A549 (cell line): ENCODE results near the gene MYOC. TPM values are rescaled to one million over a fixed set of nuclear protein-coding genes. Genes with fewer than 3 reads are reported as not detected.
"Not testable (repeated sequence)": the region's sequence is repeated elsewhere in the genome, so short reads cannot be mapped to it uniquely, and the experiment has no call there.

Experiments used
- ATAC-seq, 2 experiments: fragments of 200-7000 bp in 1 of 2; fragments of >200 bp in 1 of 2; cut with Nextera tagmentation in 1 of 2; cut with Tn5 transposase in 1 of 2; 3 replicates each; pipeline versions ENCODE4 v1.8.0 to v1.9.1; 2018 to 2020; ENCODE audit warnings: mild to moderate bottlenecking in 1 of 2, moderate library complexity in 1 of 2
- CTCF ChIA-PET: fragments of 300-600 bp; sonication (Branson Sonifier 250); formaldehyde crosslinking; extraction: SDS; loops from one replicate; lab custom pipeline; 2021; ENCODE audit warnings: antibody characterized with exemption, inconsistent platforms; lab: Yijun Ruan, JAX
- POLR2A ChIA-PET: fragments of 350-600 bp; formaldehyde crosslinking; extraction: SDS; loops from one replicate; lab custom pipeline; 2021; ENCODE audit warnings: antibody characterized with exemption, inconsistent platforms; lab: Yijun Ruan, JAX
- DNase-seq, 2 experiments: peaks; one replicate each; pipeline versions ENCODE4 v3.0.0 to v3.0.0-alpha.2; 2011 to 2016; ENCODE audit warnings: low read depth in 1 of 2, low spot score in 1 of 2
- FAIRE-seq: peaks from 2 replicates; lab custom pipeline; 2011; peaks lifted over from hg19 to GRCh38; lab: Jason Lieb, UNC
- H3K27ac ChIP-seq, 2 experiments: fragments of >200 bp; sonication (Bioruptor Twin); formaldehyde crosslinking; 3 replicates each; pipeline ENCODE4 v1.5.1; 2016 to 2017
- H3K4me1 ChIP-seq: fragments of >200 bp; sonication (Bioruptor Twin); formaldehyde crosslinking; 3 replicates; pipeline ENCODE4 v1.6.1; 2016
- H3K4me2 ChIP-seq: fragments of >200 bp; sonication (Bioruptor Twin); formaldehyde crosslinking; 3 replicates; pipeline ENCODE4 v1.6.1; 2016
- H3K4me3 ChIP-seq: fragments of >200 bp; sonication (Bioruptor Twin); formaldehyde crosslinking; 3 replicates; pipeline ENCODE4 v1.5.1; 2016
- H3K9me3 ChIP-seq: fragments of >200 bp; sonication (Bioruptor Twin); formaldehyde crosslinking; 3 replicates; pipeline ENCODE4 v1.6.1; 2016
- CBX8 ChIP-seq: fragments of 200-600 bp; sonication (generic); IDR thresholded peaks from 2 replicates; pipeline ENCODE4 v1.6.1; 2016
- CEBPB ChIP-seq, 2 experiments: fragments of >200 bp in 1 of 2; sonication (Bioruptor Twin) in 1 of 2; formaldehyde crosslinking in 1 of 2; IDR thresholded peaks; 2 replicates each; pipeline ENCODE4 v1.6.1; 2012 to 2016
- EHF ChIP-seq: fragments of 250-450 bp; sonication (Bioruptor Pico); IDR thresholded peaks from 2 replicates; pipeline ENCODE4 v1.5.0; 2020; ENCODE audit warnings: mild to moderate bottlenecking
- ESRRA ChIP-seq: fragments of 150-350 bp; IDR thresholded peaks from 2 replicates; pipeline ENCODE4 v1.6.1; 2014; ENCODE audit warnings: mild to moderate bottlenecking, low read length, borderline replicate concordance
- FOSB ChIP-seq: fragments of 250-450 bp; sonication (Bioruptor Pico); IDR thresholded peaks from 2 replicates; pipeline ENCODE4 v1.5.0; 2020; ENCODE audit warnings: mild to moderate bottlenecking, moderate library complexity
- FOXS1 ChIP-seq: fragments of 250-450 bp; sonication (Bioruptor Pico); IDR thresholded peaks from 2 replicates; pipeline ENCODE4 v1.5.0; 2020; ENCODE audit warnings: mild to moderate bottlenecking, moderate library complexity
- GATA3 ChIP-seq: IDR thresholded peaks from 2 replicates; pipeline ENCODE4 v1.6.1; 2012; ENCODE audit warnings: borderline replicate concordance
- JUNB ChIP-seq: fragments of >200 bp; sonication (Bioruptor Twin); formaldehyde crosslinking; IDR thresholded peaks from 2 replicates; pipeline ENCODE4 v1.6.1; 2016
- KDM1A ChIP-seq: fragments of 200-600 bp; sonication (generic); IDR thresholded peaks from 2 replicates; pipeline ENCODE4 v1.6.1; 2016; ENCODE audit warnings: low read depth, mild to moderate bottlenecking
- MAZ ChIP-seq: fragments of 150-350 bp; IDR thresholded peaks from 2 replicates; pipeline ENCODE4 v1.6.1; 2014; ENCODE audit warnings: antibody characterized with exemption, low read depth, low read length, borderline replicate concordance
- NFE2L2 ChIP-seq: fragments of 150-350 bp; conservative IDR thresholded peaks from 2 replicates; pipeline ENCODE4 v1.6.1; 2014; ENCODE audit warnings: low read length
- PHF8 ChIP-seq: fragments of 200-600 bp; sonication (generic); IDR thresholded peaks from 2 replicates; pipeline ENCODE4 v1.6.1; 2016; ENCODE audit warnings: low read depth, mild to moderate bottlenecking, antibody characterized with exemption, moderate library complexity, borderline replicate concordance
- POLR2A ChIP-seq: IDR thresholded peaks from 2 replicates; pipeline ENCODE4 v1.6.1; 2012; ENCODE audit warnings: mild to moderate bottlenecking, low read length
- POLR2AphosphoS2 ChIP-seq: conservative IDR thresholded peaks from 2 replicates; pipeline ENCODE4 v1.6.1; 2012; ENCODE audit warnings: low read length, improper control_type of control experiment, inconsistent platforms
- RNF2 ChIP-seq: fragments of 200-600 bp; sonication (generic); IDR thresholded peaks from 2 replicates; pipeline ENCODE4 v1.6.1; 2016; ENCODE audit warnings: low read depth, mild to moderate bottlenecking, antibody characterized with exemption, moderate library complexity, borderline replicate concordance
- SMC3 ChIP-seq: fragments of >200 bp; sonication (Bioruptor Twin); formaldehyde crosslinking; IDR thresholded peaks from 3 replicates; pipeline ENCODE4 v1.6.1; 2018; ENCODE audit warnings: inconsistent platforms
- TFCP2L1 ChIP-seq: fragments of 250-450 bp; sonication (Bioruptor Pico); IDR thresholded peaks from 2 replicates; pipeline ENCODE4 v1.5.0; 2021; ENCODE audit warnings: mild to moderate bottlenecking
- ZNF302 ChIP-seq: fragments of 250-450 bp; sonication (Bioruptor Pico); IDR thresholded peaks from 2 replicates; pipeline ENCODE4 v1.9.0; 2021; ENCODE audit warnings: inconsistent platforms, mild to moderate bottlenecking, moderate library complexity
- ZSCAN20 ChIP-seq: fragments of 250-450 bp; sonication (Bioruptor Pico); IDR thresholded peaks from 2 replicates; pipeline ENCODE4 v1.8.0; 2022; ENCODE audit warnings: mild to moderate bottlenecking, moderate library complexity
- WGBS: methylation state at CpG from one replicate; pipeline ENCODE4 v1.1.6; 2017; ENCODE audit errors: missing lambda C conversion rate; 5-methylcytosine and 5-hydroxymethylcytosine counted together
- polyA minus RNA-seq: library from RNA; depleted of rRNA, polyadenylated mRNA; stranded (reverse); fragments of >200 nt; gene quantifications from 2 replicates; pipeline ENCODE4 v1.2.3, GENCODE V29; 2011; rRNA and poly(A)+ RNA removed
- polyA plus RNA-seq, 4 experiments: library from polyadenylated mRNA; depleted of rRNA in 3 of 4; stranded (reverse); fragments of >200 nt; fragmentation: RNase III in 1 of 4; extraction: RNeasy Plus Mini Kit Qiagen cat#74134 plus additional on column Dnase treatment in 1 of 4; gene quantifications; 2 replicates in 3 of 4; 3 replicates in 1 of 4; pipeline ENCODE4 v1.2.3, GENCODE V29; 2011 to 2017
- TF ChIP-seq, protein P1 (sequence below): IDR thresholded peaks from 2 replicates; pipeline ENCODE4 v1.6.1; 2012; ENCODE audit warnings: low read depth, borderline replicate concordance
- TF ChIP-seq, protein P2 (sequence below): fragments of >200 bp; sonication (Bioruptor Twin); formaldehyde crosslinking; IDR thresholded peaks from 2 replicates; pipeline ENCODE4 v1.6.1; 2016
- TF ChIP-seq, protein P3 (sequence below): fragments of 250-450 bp; sonication (Bioruptor Pico); IDR thresholded peaks from 2 replicates; pipeline ENCODE4 v1.5.0; 2021; ENCODE audit warnings: mild to moderate bottlenecking, moderate library complexity, borderline replicate concordance
- TF ChIP-seq, protein P4 (sequence below): IDR thresholded peaks from 2 replicates; pipeline ENCODE4 v1.6.1; 2012

MYOC gene
- polyA plus RNA-seq (2011; rRNA removed), result not detected in 2 replicates
- not detected in 2 replicates for polyA plus RNA-seq (2012; cell fraction: cytosol; rRNA removed)
- not detected in 2 replicates for polyA plus RNA-seq (2012; cell fraction: nucleus; rRNA removed)
- not detected in 3 replicates for polyA plus RNA-seq (2017; fragmentation: RNase III; extraction: RNeasy Plus Mini Kit Qiagen cat#74134 plus additional on column Dnase treatment)
- not detected in 2 replicates for polyA minus RNA-seq

DNA sequence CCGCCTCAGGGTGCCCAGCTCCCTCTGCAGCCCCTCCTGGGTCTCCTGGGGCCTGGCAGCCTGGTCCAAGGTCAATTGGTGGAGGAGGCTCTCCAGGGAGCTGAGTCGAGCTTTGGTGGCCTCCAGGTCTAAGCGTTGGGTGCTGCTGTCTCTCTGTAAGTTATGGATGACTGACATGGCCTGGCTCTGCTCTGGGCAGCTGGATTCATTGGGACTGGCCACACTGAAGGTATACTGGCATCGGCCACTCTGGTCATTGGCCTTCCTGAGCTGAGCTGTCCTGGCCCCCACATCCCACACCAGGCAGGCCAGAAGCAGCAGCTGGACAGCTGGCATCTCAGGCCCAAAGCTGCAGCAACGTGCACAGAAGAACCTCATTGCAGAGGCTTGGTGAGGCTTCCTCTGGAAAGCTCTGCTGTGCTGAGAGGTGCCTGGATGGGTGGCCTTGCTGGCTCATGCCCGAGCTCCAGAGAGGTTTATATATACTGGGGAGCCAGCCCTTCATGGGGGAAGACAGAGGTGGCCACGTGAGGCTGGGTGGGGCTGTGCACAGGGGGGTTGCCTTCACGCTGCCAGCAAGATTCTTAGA, at the start of gene MYOC:
MYOC (minus strand) TSS at position 455 of the 589 bp plus-strand sequence; CDS start at position 378, 77 bp downstream.
- Histone ChIP-seq H3K27ac (no peak within 1 kb of the TSS), H3K4me3 (no peak within 1 kb of the TSS), H3K4me2 (no peak within 1 kb of the TSS), H3K4me1 (peaks cover 16% of the 10 kb centered on the region; the same call in 2 of the 3 replicates), H3K9me3 (no peaks in the 10 kb centered on the region)
- no peak for ATAC-seq
- no peak for DNase-seq
- TF ChIP-seq ZNF302 (CRISPR knock-in tag), result no peak
- no peak for TF ChIP-seq JUNB
- no peak for TF ChIP-seq ZSCAN20 (CRISPR knock-in tag)
- TF ChIP-seq FOXS1 (CRISPR knock-in tag), result no peak
- no peak for TF ChIP-seq PHF8
- no peak for TF ChIP-seq TFCP2L1 (CRISPR knock-in tag)
- no peak for TF ChIP-seq EHF (CRISPR knock-in tag)
- TF ChIP-seq KDM1A, result no peak
- no peak for TF ChIP-seq MAZ
- TF ChIP-seq, protein P1, sequence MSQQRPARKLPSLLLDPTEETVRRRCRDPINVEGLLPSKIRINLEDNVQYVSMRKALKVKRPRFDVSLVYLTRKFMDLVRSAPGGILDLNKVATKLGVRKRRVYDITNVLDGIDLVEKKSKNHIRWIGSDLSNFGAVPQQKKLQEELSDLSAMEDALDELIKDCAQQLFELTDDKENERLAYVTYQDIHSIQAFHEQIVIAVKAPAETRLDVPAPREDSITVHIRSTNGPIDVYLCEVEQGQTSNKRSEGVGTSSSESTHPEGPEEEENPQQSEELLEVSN, result no peak
- no peak for TF ChIP-seq GATA3
- TF ChIP-seq, protein P2, sequence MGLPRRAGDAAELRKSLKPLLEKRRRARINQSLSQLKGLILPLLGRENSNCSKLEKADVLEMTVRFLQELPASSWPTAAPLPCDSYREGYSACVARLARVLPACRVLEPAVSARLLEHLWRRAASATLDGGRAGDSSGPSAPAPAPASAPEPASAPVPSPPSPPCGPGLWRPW, result no peak
- TF ChIP-seq NFE2L2, result no peak
- no peak for FAIRE-seq
- CTCF ChIA-PET, result interaction anchor here (0.7 kb wide), 1 partner anchor 64 kb away, joined by 5 read pairs; no protein-coding TSS in a partner anchor
- 46% methylated on average over 7 of the region's 8 CpGs for WGBS
- POLR2A ChIA-PET, result no interaction called here

DNA sequence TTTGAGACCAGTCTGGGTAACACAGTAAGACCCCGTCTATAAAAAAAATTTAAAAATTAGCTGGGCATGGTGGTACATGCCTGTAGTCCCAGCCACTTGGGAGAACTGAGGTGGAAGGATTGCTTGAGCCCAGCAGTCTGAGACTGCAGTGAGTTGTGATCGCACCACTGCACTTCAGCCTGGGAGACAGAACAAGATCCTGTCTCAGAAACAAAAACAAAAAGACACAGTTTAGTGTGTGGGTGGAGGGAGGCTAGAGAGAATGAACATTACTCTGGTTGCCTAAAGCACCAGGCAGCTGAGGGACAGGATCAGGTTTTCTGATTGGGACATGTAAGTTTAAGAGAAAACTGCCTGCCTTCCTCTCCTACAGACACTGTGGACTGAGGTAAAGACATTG, 47.0 kb upstream of the MYOC start:
- Histone ChIP-seq H3K4me2 (no peak overlapping the region), H3K27ac (no peak overlapping the region), H3K4me1 (no peaks in the 10 kb centered on the region), H3K4me3 (no peak overlapping the region), H3K9me3 (no peaks in the 10 kb centered on the region)
- WGBS, result 81% methylated on average over 2 of the region's 2 CpGs
- DNase-seq (no peak), ATAC-seq (no peak), FAIRE-seq (no peak)
- TF ChIP-seq ZSCAN20 (CRISPR knock-in tag), result no peak
- CTCF ChIA-PET, result interaction anchor here (1.7 kb wide), 1 partner anchor 17 kb away, joined by 9 read pairs; no protein-coding TSS in a partner anchor
- POLR2A ChIA-PET, result no interaction called here

DNA sequence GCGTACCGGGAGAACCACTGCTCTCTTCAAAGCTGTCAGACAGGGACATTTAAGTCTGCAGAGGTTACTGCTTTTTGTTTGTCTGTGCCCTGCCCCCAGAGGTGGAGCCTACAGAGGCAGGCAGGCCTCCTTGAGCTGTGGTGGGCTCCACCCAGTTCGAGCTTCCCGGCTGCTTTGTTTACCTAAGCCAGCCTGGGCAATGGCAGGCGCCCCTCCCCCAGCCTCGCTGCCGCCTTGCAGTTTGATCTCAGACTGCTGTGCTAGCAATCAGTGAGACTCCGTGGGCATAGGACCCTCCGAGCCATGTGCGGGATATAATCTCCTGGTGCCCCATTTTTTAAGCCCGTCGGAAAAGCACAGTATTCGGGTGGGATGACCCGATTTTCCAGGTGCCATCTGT, 43.3 kb upstream of the MYOC start:
- 66% methylated on average over 12 of the region's 14 CpGs for WGBS
- POLR2A ChIA-PET, result not testable (repeated sequence)

DNA sequence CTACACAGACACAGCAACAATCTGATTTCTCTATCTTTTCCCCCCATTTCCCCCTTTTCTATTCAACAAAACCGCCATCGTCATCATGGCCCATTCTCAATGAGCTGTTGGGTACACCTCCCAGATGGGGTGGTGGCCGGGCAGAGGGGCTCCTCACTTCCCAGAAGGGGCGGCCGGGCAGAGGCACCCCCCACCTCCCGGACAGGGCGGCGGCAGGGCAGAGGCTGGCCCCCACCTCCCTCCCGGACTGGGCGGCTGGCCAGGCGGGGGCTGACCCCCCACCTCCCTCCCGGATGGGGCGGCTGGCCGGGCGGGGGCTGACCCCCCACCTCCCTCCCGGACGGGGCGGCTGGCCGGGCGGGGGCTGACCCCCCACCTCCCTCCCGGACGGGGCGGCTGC, 41.1 kb upstream of the MYOC start:
- CTCF ChIA-PET, H3K9me3 ChIP-seq, H3K4me3 ChIP-seq, H3K4me1 ChIP-seq, FAIRE-seq, DNase-seq, POLR2A ChIA-PET, ATAC-seq, H3K4me2 ChIP-seq, H3K27ac ChIP-seq: not testable (repeated sequence)
- WGBS, result 79% methylated on average over 3 of the region's 23 CpGs

More for the DNA sequence above, 43.3 kb upstream of the MYOC start:
- not testable (repeated sequence) for DNase-seq, FAIRE-seq, H3K27ac ChIP-seq, H3K4me1 ChIP-seq, H3K4me3 ChIP-seq, H3K9me3 ChIP-seq, H3K4me2 ChIP-seq, ATAC-seq
- CTCF ChIA-PET, result interaction anchor here (1.4 kb wide), 1 partner anchor 27 kb away, joined by 3 read pairs; no protein-coding TSS in a partner anchor

DNA sequence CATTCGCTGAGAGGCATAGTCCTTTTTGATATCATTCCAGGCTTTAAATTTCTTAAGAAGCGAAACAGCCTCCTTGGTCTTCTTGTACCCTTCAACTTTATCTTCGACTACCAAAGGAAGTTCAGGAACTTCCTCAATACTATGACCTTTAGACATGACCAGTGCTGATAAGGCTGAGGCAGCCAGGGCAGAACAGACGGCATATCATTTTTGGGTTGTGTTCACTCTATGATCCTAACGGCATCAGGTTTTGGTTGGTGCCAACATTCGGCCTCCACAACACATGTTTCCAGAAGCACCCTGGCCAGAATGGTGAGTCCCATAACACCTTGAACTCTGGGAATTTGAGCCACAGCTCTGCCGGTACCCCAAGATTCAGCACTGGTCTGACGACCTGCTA, 31.4 kb upstream of the MYOC start:
- ChIA-PET POLR2A (no interaction called here), CTCF (interaction anchor here (1.3 kb wide), 1 partner anchor 30 kb away, joined by 3 read pairs; no protein-coding TSS in a partner anchor)
- H3K9me3 ChIP-seq, result no peaks in the 10 kb centered on the region
- no peak for TF ChIP-seq ZSCAN20 (CRISPR knock-in tag)
- no peak for TF ChIP-seq TFCP2L1 (CRISPR knock-in tag)
- no peak for TF ChIP-seq ESRRA
- TF ChIP-seq SMC3, result no peak
- TF ChIP-seq POLR2A, result no peak
- TF ChIP-seq, protein P3, sequence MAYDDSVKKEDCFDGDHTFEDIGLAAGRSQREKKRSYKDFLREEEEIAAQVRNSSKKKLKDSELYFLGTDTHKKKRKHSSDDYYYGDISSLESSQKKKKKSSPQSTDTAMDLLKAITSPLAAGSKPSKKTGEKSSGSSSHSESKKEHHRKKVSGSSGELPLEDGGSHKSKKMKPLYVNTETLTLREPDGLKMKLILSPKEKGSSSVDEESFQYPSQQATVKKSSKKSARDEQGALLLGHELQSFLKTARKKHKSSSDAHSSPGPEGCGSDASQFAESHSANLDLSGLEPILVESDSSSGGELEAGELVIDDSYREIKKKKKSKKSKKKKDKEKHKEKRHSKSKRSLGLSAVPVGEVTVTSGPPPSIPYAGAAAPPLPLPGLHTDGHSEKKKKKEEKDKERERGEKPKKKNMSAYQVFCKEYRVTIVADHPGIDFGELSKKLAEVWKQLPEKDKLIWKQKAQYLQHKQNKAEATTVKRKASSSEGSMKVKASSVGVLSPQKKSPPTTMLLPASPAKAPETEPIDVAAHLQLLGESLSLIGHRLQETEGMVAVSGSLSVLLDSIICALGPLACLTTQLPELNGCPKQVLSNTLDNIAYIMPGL (CRISPR knock-in tag), result no peak
- TF ChIP-seq, protein P4, sequence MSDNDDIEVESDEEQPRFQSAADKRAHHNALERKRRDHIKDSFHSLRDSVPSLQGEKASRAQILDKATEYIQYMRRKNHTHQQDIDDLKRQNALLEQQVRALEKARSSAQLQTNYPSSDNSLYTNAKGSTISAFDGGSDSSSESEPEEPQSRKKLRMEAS, result no peak
- no peak for TF ChIP-seq RNF2
- TF ChIP-seq CEBPB (IDR thresholded peaks at IDR 0.05), result no peak
- TF ChIP-seq CBX8, result no peak
- no peak for TF ChIP-seq POLR2AphosphoS2
- TF ChIP-seq, protein P1, result no peak
- TF ChIP-seq FOSB (CRISPR knock-in tag), result no peak

More for the DNA sequence above, 31.4 kb upstream of the MYOC start:
- ATAC-seq (no peak), FAIRE-seq (no peak), DNase-seq (no peak)
- no peak overlapping the region for H3K4me3 ChIP-seq
- no peak overlapping the region for H3K27ac ChIP-seq
- WGBS, result 59% methylated on average over 8 of the region's 8 CpGs
- no peak overlapping the region for H3K4me2 ChIP-seq
- no peaks in the 10 kb centered on the region for H3K4me1 ChIP-seq
